Activated CD4-positive, alpha-beta T cell treated with anti-CD3 and anti-CD28 coated beads, Interleukin-2, amount 50 U/mL, for 4 hours (primary cell): Measurements from ENCODE around the gene ACOT13.
"Not testable (repeated sequence)": the region's sequence is repeated elsewhere in the genome, so short reads cannot be mapped to it uniquely, and the experiment has no call there.

Experiments used
- DNase-seq, 2 experiments: peaks; one replicate each; pipeline ENCODE4 v3.0.0-alpha.2; 2020

Gene ACOT13

DNA sequence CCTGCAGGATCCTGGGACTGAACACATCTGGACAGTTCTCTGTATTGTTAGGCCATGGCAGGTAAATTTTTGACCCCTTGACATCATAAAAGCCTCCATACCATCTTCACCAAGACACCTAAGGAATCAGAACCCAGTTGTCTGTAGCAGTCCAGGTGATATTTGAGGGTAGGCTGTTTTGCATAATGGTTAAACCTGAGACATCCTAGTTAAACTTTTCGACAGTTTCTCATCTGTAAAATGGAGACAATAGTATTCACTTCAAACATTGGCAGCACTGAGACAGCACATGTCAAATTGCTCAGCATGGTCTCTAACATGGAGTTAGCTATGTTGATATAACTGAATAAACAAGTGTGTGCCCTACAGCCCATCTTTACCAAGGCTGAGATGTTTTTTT lies 27.3 kb downstream of the ACOT13 start:
- DNase-seq, result no peak

- peak; percentile 15 to 23 for DNase-seq
Observed at GRCh38 chr6:24695635-24696034, 28.8 kb downstream of the ACOT13 start.

DNA sequence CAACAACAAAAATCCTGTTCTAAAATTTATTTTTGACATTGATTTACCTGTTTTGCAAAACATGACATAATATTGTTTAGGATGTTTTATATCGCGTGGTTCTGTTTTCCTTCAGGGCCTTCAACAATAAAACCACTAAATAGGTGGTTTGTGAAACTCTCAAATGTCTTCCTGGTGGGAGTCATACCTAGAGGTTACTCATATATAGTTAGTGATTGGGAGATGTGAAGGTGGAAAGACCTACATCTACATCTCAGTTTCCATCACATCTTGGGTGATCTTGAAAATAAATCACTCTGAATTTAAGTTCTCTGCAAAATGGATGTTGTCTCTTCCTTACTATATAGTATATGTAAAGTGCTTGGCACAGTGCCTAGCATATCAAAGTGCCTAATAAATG lies 29.2 kb downstream of the ACOT13 start:
- no peak for DNase-seq

- DNase-seq, result no peak
Observed at GRCh38 chr6:24699521-24700359, 32.9 kb downstream of the ACOT13 start.

GRCh38 chr6:24702720-24703282 lies 35.9 kb downstream of the ACOT13 start:
- DNase-seq, result no peak

DNA sequence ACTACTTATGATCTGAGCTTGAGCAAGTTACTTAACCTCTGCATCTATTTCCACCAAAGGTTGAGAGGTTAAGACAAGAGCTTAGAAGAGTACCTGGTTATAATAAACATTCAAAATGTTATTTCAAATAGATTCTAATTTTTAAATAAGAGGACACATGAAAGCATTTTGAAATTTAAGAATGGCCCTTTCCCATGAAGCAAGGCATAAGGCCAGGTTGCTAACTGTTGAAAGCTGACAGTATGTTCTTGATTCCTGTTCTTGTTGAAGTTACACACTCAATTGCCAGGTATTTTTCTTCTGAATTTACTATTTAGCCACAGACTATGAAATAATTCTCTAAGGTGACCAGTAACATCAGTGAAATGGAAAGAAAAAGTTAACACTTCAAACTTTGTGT lies 37.6 kb downstream of the ACOT13 start:
- DNase-seq, result no peak

- no peak for DNase-seq
Observed at GRCh38 chr6:24708612-24709011, 41.7 kb downstream of the ACOT13 start.

GRCh38 chr6:24709014-24709711 lies 42.3 kb downstream of the ACOT13 start:
- no peak for DNase-seq

GRCh38 chr6:24710519-24711303 lies 43.8 kb downstream of the ACOT13 start:
- DNase-seq, result no peak

DNA sequence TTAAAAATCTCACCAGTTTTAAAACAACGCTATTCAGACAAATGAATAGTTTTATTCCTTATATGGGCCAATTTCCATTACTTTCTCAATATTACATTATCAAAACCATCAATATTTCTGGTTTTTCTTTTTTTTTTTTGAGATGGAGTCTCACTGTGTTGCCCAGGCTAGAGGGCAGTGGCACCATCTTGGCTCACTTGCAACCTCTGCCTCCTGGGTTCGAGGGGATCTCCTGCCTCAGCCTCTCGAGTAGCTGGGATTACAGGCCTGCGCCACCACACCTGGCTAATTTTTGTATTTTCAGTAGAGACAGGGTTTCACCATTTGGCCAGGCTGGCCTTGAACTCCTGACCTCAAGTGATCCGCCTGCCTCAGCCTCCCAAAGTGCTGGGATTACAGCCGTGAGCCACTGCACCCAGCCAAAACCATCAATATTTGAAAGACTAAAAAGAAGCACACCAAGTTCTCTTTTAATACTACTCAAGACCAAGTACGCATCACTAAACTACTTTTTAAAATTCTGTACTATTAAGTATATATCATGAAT lies 49.8 kb downstream of the ACOT13 start:
- not testable (repeated sequence) for DNase-seq

DNA sequence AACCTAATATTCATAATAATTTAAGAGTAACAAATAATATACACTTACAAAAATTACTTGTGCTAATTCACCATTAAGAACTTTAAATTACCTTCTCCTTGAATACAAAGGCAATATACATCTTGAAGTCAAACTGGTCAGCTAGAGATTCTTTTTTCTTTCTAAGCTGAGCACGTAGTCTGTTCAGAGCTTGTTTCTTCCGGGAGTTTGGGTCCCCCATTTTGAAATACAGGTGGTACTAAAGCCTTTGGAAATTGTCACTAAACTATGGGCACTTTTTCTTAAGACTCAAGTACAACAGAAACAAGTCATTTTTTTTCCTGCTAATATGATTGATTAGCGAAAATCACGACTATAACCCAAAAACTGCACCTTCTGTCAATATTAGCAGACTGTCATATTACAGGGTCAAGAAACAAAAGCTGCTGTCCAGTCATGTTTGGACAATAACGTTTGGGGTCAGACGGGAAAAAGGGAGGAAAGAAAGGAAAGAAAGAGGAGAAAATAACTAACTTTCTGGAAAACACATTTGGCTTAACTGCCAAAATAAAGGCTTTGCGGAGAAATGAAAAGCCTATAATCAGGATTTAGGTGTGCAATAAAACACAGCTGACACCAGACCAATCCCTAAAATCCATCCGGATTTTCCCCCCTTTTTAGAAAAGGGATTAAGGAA lies 51.7 kb downstream of the ACOT13 start:
- no peak for DNase-seq

DNA sequence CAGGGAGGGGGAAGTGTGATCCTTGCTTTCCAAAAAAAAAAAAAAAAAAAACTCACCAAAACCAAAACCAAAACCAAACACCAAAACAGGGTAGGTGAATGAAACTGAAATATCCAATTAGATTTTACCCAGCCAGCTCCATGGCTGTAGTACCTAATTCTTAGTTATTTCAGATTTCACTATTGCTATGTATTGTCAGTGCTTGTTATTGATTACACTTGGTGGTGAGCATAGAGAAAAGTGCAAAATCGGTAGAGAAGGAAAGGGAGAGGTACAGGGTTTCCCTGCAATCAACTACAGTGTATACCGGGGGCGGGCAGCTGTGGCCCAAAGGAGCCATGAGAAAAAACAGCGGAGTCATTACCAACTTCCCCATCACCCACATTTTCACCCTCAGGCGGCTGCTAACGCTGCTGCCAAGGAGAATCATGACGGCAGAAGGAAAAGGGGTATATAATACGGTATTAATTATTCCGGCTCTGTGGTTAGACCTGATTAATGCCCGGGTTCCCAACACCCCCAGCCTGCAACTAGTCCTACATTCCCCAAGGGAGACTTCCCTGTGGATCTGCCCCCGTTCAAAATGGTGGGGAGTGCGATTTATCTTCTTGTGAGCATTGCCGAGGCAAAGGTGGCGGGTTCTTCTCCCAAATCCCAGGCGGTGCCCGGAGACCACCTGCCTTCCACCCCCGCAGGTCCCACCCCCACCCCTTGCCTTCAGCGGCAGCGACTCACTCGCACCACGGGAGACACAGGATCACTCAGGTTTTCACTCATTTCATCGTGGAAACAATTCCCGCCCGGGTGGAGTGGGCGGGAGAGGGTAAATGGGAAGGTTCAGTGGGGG lies 52.5 kb downstream of the ACOT13 start, which contains the start of gene C6orf62:
Gene C6orf62, minus strand, starts transcription at position 30 of the 847 bp plus-strand sequence. CDS start 486 bp downstream, outside the sequence.
- peak; percentile 37 to 40 for DNase-seq

- DNase-seq, result peak; percentile 67 to 74
Observed at GRCh38 chr6:24720131-24720603, 53.3 kb downstream of the ACOT13 start.

- peak; percentile 100 for DNase-seq
Observed at GRCh38 chr6:24720604-24721460, 54.0 kb downstream of the ACOT13 start.

DNA sequence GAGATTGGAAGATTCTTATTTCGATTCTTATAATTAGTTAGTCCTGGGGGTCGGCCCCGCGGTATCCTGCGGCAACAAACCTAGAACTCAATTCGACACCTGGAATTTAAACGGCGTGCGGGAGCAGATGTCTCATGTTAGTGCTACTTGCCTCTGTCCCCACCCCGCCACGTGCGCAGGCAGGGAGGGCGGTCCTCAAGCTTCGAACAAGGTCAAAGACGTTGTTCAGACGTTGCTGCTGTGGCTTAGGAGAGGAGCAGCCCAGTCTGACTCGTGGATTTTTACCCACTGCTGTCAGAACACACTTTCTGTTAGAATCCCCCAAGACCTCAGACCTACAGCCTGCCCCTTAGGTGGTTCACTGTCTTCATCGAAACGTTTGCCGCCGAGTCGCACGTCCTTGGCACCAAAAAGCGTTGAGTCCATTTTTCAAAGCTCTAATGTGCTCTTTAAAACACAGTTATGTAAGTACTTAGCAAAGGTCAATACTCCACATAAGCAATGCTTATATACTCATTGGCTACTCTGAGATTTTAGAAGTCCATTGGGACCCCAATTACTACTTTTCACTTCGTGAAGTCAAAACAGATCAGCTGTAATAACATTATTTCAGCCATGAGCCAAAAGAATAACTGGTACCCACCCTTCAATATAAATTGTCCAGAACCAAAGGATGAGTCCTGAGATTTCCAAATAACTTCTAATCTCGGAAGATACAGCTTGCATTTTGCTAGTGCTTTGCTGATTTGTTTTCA lies 54.8 kb downstream of the ACOT13 start:
- no peak for DNase-seq

- DNase-seq, result no peak
Observed at GRCh38 chr6:24723270-24723669, 56.4 kb downstream of the ACOT13 start.

- DNase-seq, result not testable (repeated sequence)
Observed at GRCh38 chr6:24730653-24731052, 63.8 kb downstream of the ACOT13 start.

- DNase-seq, result not testable (repeated sequence)
Observed at GRCh38 chr6:24731456-24732134, 64.7 kb downstream of the ACOT13 start.
